IMR-90 (cell line): Measurements from ENCODE around the gene PHOSPHO1. TPM values are rescaled to one million over a fixed set of nuclear protein-coding genes. Genes with fewer than 3 reads are reported as not detected.

Experiments
- ATAC-seq: fragments of 200-7000 bp; cut with Tn5 transposase; 2 replicates; pipeline ENCODE4 v1.9.1; 2020; ENCODE audit warnings: low read depth, mild to moderate bottlenecking, moderate library complexity
- BruUV-seq: library from RNA; stranded (reverse); fragments of 400-500 nt; replicated peaks from 2 replicates; lab custom pipeline; 2021; lab: Mats Ljungman, UMichigan
- CTCF ChIA-PET: fragments of 300-600 bp; formaldehyde crosslinking; extraction: SDS; loops from one replicate; lab custom pipeline; 2021; ENCODE audit warnings: antibody characterized with exemption; lab: Yijun Ruan, JAX
- POLR2A ChIA-PET: fragments of 300-600 bp; sonication (Branson Sonifier 250); formaldehyde crosslinking; loops from one replicate; lab custom pipeline; 2022; ENCODE audit warnings: antibody characterized with exemption; ENCODE audit not compliant: unreplicated experiment; lab: Charles Lee
- DNase-seq: peaks from one replicate; pipeline ENCODE4 v3.0.0; 2013
- H2AFZ ChIP-seq: replicated peaks from 2 replicates; pipeline ENCODE3; 2013; ENCODE audit warnings: low read length, mild to moderate bottlenecking; ENCODE audit not compliant: poor library complexity
- H2AK5ac ChIP-seq: 2 replicates; pipeline ENCODE4 v1.6.1; 2013; ENCODE audit warnings: low read depth, low read length, inconsistent platforms
- H2AK9ac ChIP-seq: replicated peaks from 2 replicates; pipeline ENCODE3; 2013; ENCODE audit warnings: mild to moderate bottlenecking, low read depth, low read length, moderate library complexity; ENCODE audit not compliant: poor library complexity
- H2BK120ac ChIP-seq: 2 replicates; pipeline ENCODE4 v1.6.1; 2013; ENCODE audit warnings: low read depth, low read length, inconsistent platforms
- H2BK15ac ChIP-seq: 3 replicates; pipeline ENCODE4 v1.6.1; 2013; ENCODE audit warnings: low read depth, low read length, inconsistent platforms
- H2BK20ac ChIP-seq: 2 replicates; pipeline ENCODE4 v1.6.1; 2013; ENCODE audit warnings: low read depth, mild to moderate bottlenecking, inconsistent platforms, low read length, moderate library complexity
- H2BK5ac ChIP-seq: 2 replicates; pipeline ENCODE4 v1.6.1; 2013; ENCODE audit warnings: mild to moderate bottlenecking, low read depth, low read length, inconsistent platforms; ENCODE audit not compliant: poor library complexity, severe bottlenecking
- H3K14ac ChIP-seq: replicated peaks from 2 replicates; pipeline ENCODE4 v1.6.1; 2013; ENCODE audit warnings: low read depth, low read length, inconsistent platforms
- H3K18ac ChIP-seq: 2 replicates; pipeline ENCODE4 v1.6.1; 2013; ENCODE audit warnings: low read depth, low read length, control low read depth
- H3K23ac ChIP-seq: 2 replicates; pipeline ENCODE4 v1.6.1; 2013; ENCODE audit warnings: low read depth, low read length, inconsistent platforms
- H3K27ac ChIP-seq: 2 replicates; pipeline ENCODE4 v1.5.1; 2013; ENCODE audit warnings: mild to moderate bottlenecking, control low read depth, low read length; ENCODE audit not compliant: insufficient read depth
- H3K27me3 ChIP-seq: 2 replicates; pipeline ENCODE4 v1.6.1; 2013; ENCODE audit warnings: low read length; ENCODE audit not compliant: control insufficient read depth, insufficient read depth
- H3K36me3 ChIP-seq: 2 replicates; pipeline ENCODE4 v1.6.1; 2013; ENCODE audit warnings: low read length, mixed read lengths; ENCODE audit not compliant: control insufficient read depth, insufficient read depth
- H3K4ac ChIP-seq: 2 replicates; pipeline ENCODE4 v1.6.1; 2013; ENCODE audit warnings: low read depth, low read length, inconsistent platforms
- H3K4me1 ChIP-seq: 2 replicates; pipeline ENCODE4 v1.6.1; 2013; ENCODE audit warnings: low read length, mixed read lengths; ENCODE audit not compliant: control insufficient read depth, insufficient read depth
- H3K4me2 ChIP-seq: 2 replicates; pipeline ENCODE4 v1.6.1; 2013; ENCODE audit warnings: low read depth, mild to moderate bottlenecking, control low read depth, low read length, moderate library complexity
- H3K4me3 ChIP-seq: 2 replicates; pipeline ENCODE4 v1.5.1; 2013; ENCODE audit warnings: low read depth, mild to moderate bottlenecking, control low read depth, low read length, moderate library complexity; ENCODE audit not compliant: insufficient read depth
- H3K56ac ChIP-seq: 2 replicates; pipeline ENCODE4 v1.6.1; 2013; ENCODE audit warnings: low read length, inconsistent platforms; ENCODE audit not compliant: insufficient read depth; ENCODE audit errors: extremely low read depth
- H3K79me1 ChIP-seq, 2 experiments: 2 replicates each; pipeline ENCODE4 v1.6.1; 2013; ENCODE audit warnings: low read length in 2 of 2, inconsistent platforms in 1 of 2, low read depth in 1 of 2
- H3K9ac ChIP-seq: 2 replicates; pipeline ENCODE4 v1.6.1; 2013; ENCODE audit warnings: low read depth, low read length, control low read depth
- H3K9me1 ChIP-seq: 2 replicates; pipeline ENCODE4 v1.6.1; 2013; ENCODE audit warnings: low read length, inconsistent platforms; ENCODE audit not compliant: insufficient read depth
- H3K9me3 ChIP-seq: 2 replicates; pipeline ENCODE4 v1.6.1; 2013; ENCODE audit warnings: low read length; ENCODE audit not compliant: control insufficient read depth, insufficient read depth
- H4K20me1 ChIP-seq: 2 replicates; pipeline ENCODE4 v1.6.1; 2013; ENCODE audit warnings: low read length, inconsistent platforms; ENCODE audit not compliant: insufficient read depth
- H4K5ac ChIP-seq: 2 replicates; pipeline ENCODE4 v1.6.1; 2013; ENCODE audit warnings: mild to moderate bottlenecking, low read depth, low read length, control low read depth
- H4K8ac ChIP-seq, 2 experiments: 2 replicates each; pipeline ENCODE4 v1.6.1; 2013; ENCODE audit warnings: low read depth in 2 of 2, low read length in 2 of 2, control low read depth in 1 of 2, inconsistent platforms in 1 of 2
- H4K91ac ChIP-seq: 2 replicates; pipeline ENCODE4 v1.6.1; 2013; ENCODE audit warnings: low read depth, low read length, inconsistent platforms; ENCODE audit not compliant: insufficient read depth
- ELK1 ChIP-seq: fragments of 150-350 bp; IDR thresholded peaks from 2 replicates; pipeline ENCODE4 v1.6.1; 2016; ENCODE audit warnings: low read depth, mild to moderate bottlenecking, low read length, moderate library complexity, borderline replicate concordance
- POLR2A ChIP-seq: IDR thresholded peaks from 2 replicates; pipeline ENCODE4 v1.6.1; 2012; ENCODE audit warnings: mild to moderate bottlenecking, low read depth, low read length
- WGBS, 2 experiments: methylation state at CpG; one replicate each; pipeline versions ENCODE4 v1.1.5 to v1.1.7; 2013; ENCODE audit warnings: missing lambda C conversion rate in 2 of 2; ENCODE audit not compliant: insufficient read length in 1 of 2; ENCODE audit errors: extremely low coverage in 2 of 2; 5-methylcytosine and 5-hydroxymethylcytosine counted together
- dilution Hi-C: fragments of 300-500 bp; cut with HindIII; formaldehyde crosslinking; loops from one replicate; pipeline ENCODE4 v1.14.3; 2018; ENCODE audit warnings: low sequenced_read_pairs; ENCODE audit not compliant: unreplicated experiment
- in situ Hi-C: fragments of 300-500 bp; cut with MboI; formaldehyde crosslinking; loops from 3 replicates; pipeline ENCODE4 v1.14.3; 2019; ENCODE audit warnings: low sequenced_read_pairs, inconsistent platforms, mixed read lengths
- intact Hi-C: fragments of 100-400 bp; cut with micrococcal nuclease; formaldehyde crosslinking; loops from 2 replicates; pipeline ENCODE4 v1.10.0; 2022
- polyA plus RNA-seq, 3 experiments: library from polyadenylated mRNA; depleted of rRNA; stranded (reverse); fragments of >200 nt; gene quantifications; 2 replicates each; pipeline ENCODE4 v1.2.3, GENCODE V29; 2012; ENCODE audit warnings: low replicate concordance in 1 of 3
- total RNA-seq: library from RNA; depleted of rRNA; stranded (reverse); fragments of >200 nt; gene quantifications from 2 replicates; pipeline ENCODE4 v1.2.3, GENCODE V29; 2012

Gene PHOSPHO1
- total and polyA plus RNA-seq, 2 of the 4 experiments (the other 2 are of a cell fraction) = under 0.01 to 0.48 TPM

DNA sequence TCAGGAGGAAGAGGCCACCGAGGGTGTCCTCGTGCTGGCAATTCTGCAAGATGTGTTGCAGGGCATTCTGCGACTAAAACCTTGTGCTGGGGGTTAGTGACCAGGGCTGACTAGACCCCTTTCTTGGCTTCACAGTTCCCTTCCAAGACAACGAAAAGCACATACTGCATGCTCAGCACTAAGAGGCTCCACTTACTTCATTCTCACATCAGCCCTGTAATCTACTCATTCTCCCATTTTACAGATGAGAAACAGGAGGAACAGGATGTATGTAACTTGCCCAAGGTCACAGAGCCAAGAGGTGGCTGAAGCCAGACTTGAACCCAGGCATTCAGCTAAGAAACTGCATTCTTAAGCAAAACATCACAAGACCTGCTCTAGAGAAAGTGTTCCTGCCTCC lies 5.3 kb upstream of the PHOSPHO1 start:
- H3K36me3 ChIP-seq = no peaks in the 10 kb centered on the region
- no peak overlapping the region for H3K56ac ChIP-seq
- H3K4me2 ChIP-seq = no peak overlapping the region
- H2AK9ac ChIP-seq = no peak overlapping the region
- ChIA-PET CTCF (interaction anchor here (0.6 kb wide), 1 partner anchor 25 kb away, joined by 4 read pairs; no protein-coding TSS in a partner anchor), POLR2A (no interaction called here)
- no peak overlapping the region for H2BK15ac ChIP-seq
- no peak overlapping the region for H4K8ac ChIP-seq
- no peak overlapping the region for H3K18ac ChIP-seq
- H3K27ac ChIP-seq = no peak overlapping the region
- dilution Hi-C loops (no loop called here), in situ Hi-C loops (no loop called here), intact Hi-C loops (no loop called here)
- H3K4me3 ChIP-seq = no peak overlapping the region
- no peaks in the 10 kb centered on the region for H3K9me3 ChIP-seq
- no peak for ATAC-seq
- no peak overlapping the region for H2BK5ac ChIP-seq
- no peak overlapping the region for H2AFZ ChIP-seq
- H3K9ac ChIP-seq = no peak overlapping the region
- peaks cover 29% of the 10 kb centered on the region for H3K27me3 ChIP-seq
- H4K20me1 ChIP-seq = no peaks in the 10 kb centered on the region
- H3K9me1 ChIP-seq = no peaks in the 10 kb centered on the region
- H3K4me1 ChIP-seq = no peaks in the 10 kb centered on the region
- BruUV-seq = no TSS peak
- no peak overlapping the region for H4K5ac ChIP-seq
- no peak overlapping the region for H2BK20ac ChIP-seq
- no peak overlapping the region for H2BK120ac ChIP-seq
- no peak overlapping the region for H2AK5ac ChIP-seq
- no peak overlapping the region for H4K91ac ChIP-seq
- no peaks in the 10 kb centered on the region for H3K79me1 ChIP-seq
- no peak overlapping the region for H3K14ac ChIP-seq
- no peak for DNase-seq
- no peak overlapping the region for H3K23ac ChIP-seq
- TF ChIP-seq POLR2A (no peak), ELK1 (no peak)
- H3K4ac ChIP-seq = no peak overlapping the region
- whole genome bisulfite sequencing, 2 experiments = no CpG with 5 or more reads among the region's 4 CpGs
